ENCODE results near the gene TAP2.
"Not testable (repeated sequence)": the region's sequence is repeated elsewhere in the genome, so short reads cannot be mapped to it uniquely, and the experiment has no call there.

Gene TAP2

GRCh38 chr6:32835167-32835893 lies 3.2 kb downstream of the TAP2 start:
- no peak for DNase-seq (ENCODE audit: low read depth)

DNA sequence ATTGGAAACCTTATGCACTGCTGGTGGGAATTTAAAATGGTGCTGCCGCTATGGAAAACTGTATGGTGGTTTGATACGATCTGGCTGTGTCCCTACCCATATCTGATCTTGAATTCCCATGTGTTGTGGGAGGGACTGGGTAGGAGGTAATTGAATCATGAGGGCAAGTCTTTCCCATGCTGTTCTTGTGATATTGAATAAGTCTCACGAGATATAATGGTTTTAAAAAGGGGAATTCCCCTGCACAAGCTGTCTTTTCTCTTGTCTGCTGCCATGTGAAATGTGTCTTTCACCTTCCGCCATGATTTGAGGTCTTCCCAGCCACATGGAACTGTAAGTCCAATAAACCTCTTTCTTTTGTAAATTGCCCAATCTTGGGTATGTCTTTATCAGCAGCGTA lies 4.9 kb downstream of the TAP2 start:
- no peak for DNase-seq (ENCODE audit: low read depth)

DNA sequence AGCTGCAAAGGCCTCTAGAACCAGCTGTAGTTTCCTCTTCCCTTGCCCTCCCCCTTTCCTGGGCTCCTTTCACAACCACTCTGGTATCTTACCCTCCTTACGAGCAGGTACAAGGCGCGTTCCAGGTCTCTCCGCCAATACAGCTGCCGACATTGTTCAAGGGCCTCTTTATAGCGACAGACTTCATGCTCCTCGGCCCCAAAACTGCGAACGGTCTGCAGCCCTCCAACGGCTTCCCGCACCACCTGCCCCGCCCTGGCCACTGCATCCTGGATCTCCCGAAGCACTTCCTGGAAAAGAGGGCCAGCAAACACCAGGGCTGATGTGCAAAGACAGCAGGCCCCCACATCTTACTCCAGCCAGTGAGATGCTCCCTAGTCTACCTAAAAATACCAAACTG lies 6.0 kb downstream of the TAP2 start:
- DNase-seq (ENCODE audit: low read depth): no peak

- no peak for DNase-seq (ENCODE audit: low read depth)
These were observed 7.6 kb downstream of the TAP2 start for GRCh38 chr6:32830936-32831335.

DNA sequence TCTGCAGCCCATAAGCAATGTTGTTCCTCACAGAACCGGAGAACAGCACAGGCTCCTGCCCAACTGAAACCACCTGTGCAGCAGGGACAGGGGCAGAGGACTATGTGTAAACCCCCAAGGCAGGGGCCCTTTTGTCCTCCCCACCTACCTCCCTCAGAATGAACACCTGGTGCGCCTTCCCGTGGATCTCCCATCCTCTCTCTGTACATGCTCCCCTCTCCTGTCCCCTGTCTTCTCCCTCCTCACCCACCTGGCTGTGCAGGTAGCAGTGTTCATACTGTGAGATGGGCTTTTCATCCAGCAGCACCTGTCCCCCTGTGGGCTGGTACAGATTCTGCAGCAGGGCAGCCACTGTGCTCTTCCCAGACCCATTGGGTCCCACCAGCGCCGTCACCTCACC lies 8.5 kb downstream of the TAP2 start:
- no peak for DNase-seq (ENCODE audit: low read depth)

- no peak for DNase-seq (ENCODE audit: low read depth)
These were observed 9.0 kb downstream of the TAP2 start for GRCh38 chr6:32829495-32829894.

DNA sequence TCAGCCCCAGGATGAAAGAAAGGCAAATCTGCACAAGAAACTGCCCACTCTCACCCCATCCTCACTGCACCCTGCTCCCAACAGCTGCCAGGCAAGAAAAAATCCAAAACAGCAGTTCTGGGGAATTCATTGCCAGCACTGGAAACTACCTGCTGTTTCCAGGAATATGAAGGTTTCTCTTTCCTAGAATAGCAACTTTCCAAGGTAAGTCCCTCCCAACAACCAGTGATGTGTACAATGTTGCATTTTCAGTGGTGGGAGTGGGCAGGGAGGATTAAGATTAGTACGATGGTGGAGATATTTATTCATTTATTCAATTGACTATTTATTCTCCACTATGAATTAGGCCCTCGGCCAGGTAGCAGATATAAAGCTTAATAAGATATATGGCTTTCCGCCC lies 11.5 kb downstream of the TAP2 start:
- no peak for DNase-seq (ENCODE audit: low read depth)

DNA sequence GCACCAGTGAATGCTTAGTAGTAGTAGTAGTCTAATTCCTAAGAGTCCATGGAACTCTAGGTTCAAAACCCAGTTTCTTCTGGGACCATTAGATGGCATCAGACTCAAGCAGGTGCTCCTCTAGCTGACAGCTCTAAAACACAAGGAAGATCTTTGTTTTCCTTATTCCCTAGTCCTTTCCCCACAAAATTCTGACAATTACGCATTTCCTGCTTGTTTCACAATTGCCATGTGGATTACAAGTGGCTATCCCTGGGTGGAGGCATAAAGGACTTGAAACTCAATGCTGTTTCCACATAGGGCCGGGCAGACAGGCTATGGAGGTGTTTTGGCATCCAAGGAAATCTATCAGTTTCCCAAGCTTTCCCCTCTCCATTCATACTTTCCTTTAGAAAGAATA lies 12.6 kb downstream of the TAP2 start:
- peak; percentile 68 for DNase-seq (ENCODE audit: low read depth)

- DNase-seq (ENCODE audit: low read depth): peak; percentile 67
These were observed 18.8 kb downstream of the TAP2 start for GRCh38 chr6:32819729-32820128.

- DNase-seq (ENCODE audit: low read depth): no peak
These were observed 19.7 kb downstream of the TAP2 start for GRCh38 chr6:32818867-32819266.

GRCh38 chr6:32816746-32817204 lies 21.8 kb downstream of the TAP2 start, which contains the start of gene HLA-DOB:
Gene HLA-DOB, minus strand, starts transcription at chr6:32817002. Its CDS starts 51 bp downstream, at chr6:32816951.
- DNase-seq (ENCODE audit: low read depth): no peak

DNA sequence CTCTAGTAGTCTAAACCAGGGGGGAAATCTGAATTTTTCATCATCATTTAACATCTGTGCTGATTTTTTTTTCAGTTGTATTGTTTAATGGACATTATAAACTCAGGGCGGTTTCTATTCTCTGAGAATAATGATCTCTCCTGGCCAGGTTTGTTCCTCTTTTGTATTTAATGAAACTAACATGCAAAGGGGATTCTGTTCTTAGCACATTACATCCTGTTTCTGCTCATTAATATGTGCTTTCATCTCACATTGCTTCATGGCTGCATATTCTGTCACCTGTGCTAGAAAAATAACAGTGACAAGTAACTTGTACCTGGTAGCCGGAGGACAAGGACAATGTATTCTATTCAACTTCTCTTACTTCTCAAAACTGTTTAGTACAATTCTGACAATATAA lies 22.5 kb downstream of the TAP2 start:
- DNase-seq (ENCODE audit: low read depth): no peak

DNA sequence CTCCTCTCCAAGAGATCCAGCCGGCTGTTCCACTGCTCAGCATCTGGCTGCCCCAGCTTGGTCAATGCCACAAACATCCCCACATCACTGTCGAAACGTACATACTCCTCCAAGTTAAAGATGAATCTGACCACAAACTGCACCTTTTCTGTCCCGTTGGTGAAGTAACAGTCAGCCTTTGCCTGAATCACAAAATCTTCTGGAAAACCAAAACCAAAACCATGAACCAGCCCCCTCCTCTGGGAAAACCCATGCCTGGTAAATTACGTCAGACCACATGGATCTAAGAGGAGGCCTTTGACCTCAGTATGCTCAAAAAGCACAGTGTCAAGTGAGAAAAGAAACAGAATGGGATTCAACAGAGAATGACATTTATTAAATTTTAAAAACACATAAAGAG lies 23.4 kb downstream of the TAP2 start:
- DNase-seq (ENCODE audit: low read depth): no peak

GRCh38 chr6:32814145-32814544 lies 24.4 kb downstream of the TAP2 start:
- no peak for DNase-seq (ENCODE audit: low read depth)

- no peak for DNase-seq (ENCODE audit: low read depth)
These were observed 29.4 kb downstream of the TAP2 start for GRCh38 chr6:32809171-32809570.

GRCh38 chr6:32807020-32807580 lies 31.4 kb downstream of the TAP2 start:
- no peak for DNase-seq (ENCODE audit: low read depth)

GRCh38 chr6:32805404-32805803 lies 33.1 kb downstream of the TAP2 start:
- DNase-seq (ENCODE audit: low read depth): not testable (repeated sequence)

- DNase-seq (ENCODE audit: low read depth): no peak
These were observed 35.1 kb downstream of the TAP2 start for GRCh38 chr6:32803416-32803815.

- DNase-seq (ENCODE audit: low read depth): no peak
These were observed 38.8 kb downstream of the TAP2 start for GRCh38 chr6:32799740-32800139.

DNA sequence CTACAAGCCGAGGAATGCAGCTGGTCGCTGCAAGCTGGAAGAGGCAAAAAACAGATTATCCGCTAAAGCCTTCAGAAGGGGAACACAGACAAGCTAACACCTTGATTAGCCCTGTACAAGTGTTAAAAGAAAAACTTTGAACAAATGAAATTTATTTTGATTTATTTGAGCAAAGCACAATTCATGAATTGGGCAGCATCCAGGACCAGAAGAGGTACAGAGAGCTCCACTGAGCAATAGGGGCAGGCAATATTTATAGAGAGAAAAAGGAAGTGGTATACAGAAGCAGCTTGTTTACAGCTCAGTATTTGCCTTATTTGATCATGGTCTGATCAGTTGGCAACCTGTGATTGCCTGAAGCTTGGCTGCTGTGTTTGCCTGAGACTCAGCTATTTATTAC lies 39.4 kb downstream of the TAP2 start:
- no peak for DNase-seq (ENCODE audit: low read depth)

DNA sequence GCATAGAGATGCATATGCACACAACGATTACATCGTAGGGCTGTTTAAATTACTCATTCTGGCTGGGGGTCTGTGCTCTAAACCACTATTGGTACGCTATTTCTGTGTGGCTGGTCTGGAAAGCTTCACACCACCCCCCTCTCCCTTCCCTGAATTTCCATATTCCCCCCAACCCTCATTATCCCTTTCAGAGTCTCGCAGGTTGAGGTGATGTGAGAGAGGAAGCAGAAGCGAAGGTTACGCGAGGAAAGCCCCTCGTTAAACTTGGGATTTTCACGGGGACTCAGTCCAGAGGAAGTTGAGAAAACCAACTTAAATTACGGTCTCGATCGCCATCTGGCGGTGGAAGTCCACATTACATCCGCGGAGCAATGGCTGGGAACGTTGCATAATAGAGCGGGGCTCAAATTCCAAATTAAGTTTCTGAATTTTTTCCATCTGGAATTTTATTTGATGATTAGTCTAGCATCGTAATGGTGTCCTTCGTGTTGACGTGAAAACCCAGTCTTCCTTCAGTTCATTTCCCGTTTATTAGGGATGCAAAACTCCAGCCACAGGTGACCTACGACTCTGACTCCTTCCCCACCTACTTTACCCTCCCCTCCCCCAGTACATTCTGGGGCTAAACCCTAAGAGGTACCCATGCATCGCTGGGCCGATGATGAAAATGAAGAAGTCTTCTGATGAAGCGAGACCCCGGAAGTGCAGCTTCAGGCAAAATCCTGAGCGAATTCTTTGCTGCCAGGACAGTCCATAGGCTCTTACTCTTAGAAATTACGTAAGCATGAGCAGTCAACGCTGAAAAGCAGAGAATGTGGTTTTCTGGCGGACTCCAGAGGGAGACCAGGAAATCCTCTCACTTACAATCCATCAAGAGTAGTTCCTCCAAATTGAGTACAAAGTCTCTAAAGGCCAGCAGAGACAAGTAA lies 41.4 kb downstream of the TAP2 start:
- DNase-seq (ENCODE audit: low read depth): peak; percentile 37

- no peak for DNase-seq (ENCODE audit: low read depth)
These were observed 44.0 kb downstream of the TAP2 start for GRCh38 chr6:32794510-32794909.

- no peak for DNase-seq (ENCODE audit: low read depth)
These were observed 45.6 kb downstream of the TAP2 start for GRCh38 chr6:32792901-32793435.

Data from HS-5 (cell line).